Measurements from ENCODE around the gene SMPDL3B. TPM values are rescaled to one million over a fixed set of nuclear protein-coding genes. Genes with fewer than 3 reads are reported as not detected.

SMPDL3B gene
- total RNA-seq, 1 experiment from 2014 or later: not detected

DNA sequence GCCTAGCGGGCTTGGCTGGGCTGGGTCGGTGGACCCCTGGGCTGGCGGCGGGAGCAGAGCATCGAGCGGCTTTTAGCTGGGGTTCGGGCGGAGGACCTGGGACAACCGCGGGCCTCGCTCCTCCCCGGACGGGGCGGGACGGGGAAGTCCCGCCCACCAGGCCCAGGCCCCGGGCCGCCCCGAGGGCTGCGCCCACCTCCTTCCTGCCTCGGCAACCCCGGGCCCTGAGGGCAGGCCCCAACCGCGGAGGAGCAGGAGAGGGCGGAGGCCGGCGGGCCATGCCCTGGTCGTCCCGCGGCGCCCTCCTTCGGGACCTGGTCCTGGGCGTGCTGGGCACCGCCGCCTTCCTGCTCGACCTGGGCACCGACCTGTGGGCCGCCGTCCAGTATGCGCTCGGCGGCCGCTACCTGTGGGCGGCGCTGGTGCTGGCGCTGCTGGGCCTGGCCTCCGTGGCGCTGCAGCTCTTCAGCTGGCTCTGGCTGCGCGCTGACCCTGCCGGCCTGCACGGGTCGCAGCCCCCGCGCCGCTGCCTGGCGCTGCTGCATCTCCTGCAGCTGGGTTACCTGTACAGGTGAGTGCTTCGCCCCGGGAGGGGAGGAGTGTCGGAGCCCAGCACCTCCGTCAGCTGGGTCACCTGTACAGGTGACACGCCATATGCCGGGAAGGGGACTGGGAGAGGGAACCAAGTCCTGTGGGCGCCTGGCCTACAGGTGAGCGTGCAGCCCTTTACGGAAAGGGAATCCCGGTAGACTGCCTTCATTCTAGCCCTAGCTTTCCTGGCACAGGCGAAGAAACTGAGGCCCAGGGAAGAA lies 25.2 kb downstream of the SMPDL3B start, which contains the start of gene XKR8:
TSS of gene XKR8 (plus strand) at position 182 of the 812 bp plus-strand sequence. CDS start at position 279, 97 bp downstream.
- Histone ChIP-seq H4K20me1 (ENCODE audit: insufficient read depth, low read depth, low read length) (peaks cover 4% of the 10 kb centered on the region; the same call in 1 of the 2 replicates), H3K27ac (ENCODE audit: low read length) (peak within 1 kb of the TSS; percentile 61), H3K9me2 (replicated peaks; ENCODE audit: insufficient read depth, low read length) (no peaks in the 10 kb centered on the region), H3K9ac (ENCODE audit: low read length) (peak within 1 kb of the TSS; percentile 84), H3K9me3 (ENCODE audit: low read length) (no peaks in the 10 kb centered on the region), H3K36me3 (ENCODE audit: insufficient read depth, low read length) (no peaks in the 10 kb centered on the region), H3K4me2 (ENCODE audit: low read depth, low read length, poor library complexity, severe bottlenecking) (peak within 1 kb of the TSS; percentile 98), H3K79me2 (ENCODE audit: low read length) (peaks cover 11% of the 10 kb centered on the region), H2AFZ (ENCODE audit: low read length) (peak within 1 kb of the TSS; percentile 97), H3K4me3 (ENCODE audit: low read length) (peak within 1 kb of the TSS; percentile 98), H3K27me3 (ENCODE audit: low read length) (no peaks in the 10 kb centered on the region), H3K4me1 (ENCODE audit: low read length) (peaks cover 28% of the 10 kb centered on the region)
- peak; percentile 94 for DNase-seq

DNA sequence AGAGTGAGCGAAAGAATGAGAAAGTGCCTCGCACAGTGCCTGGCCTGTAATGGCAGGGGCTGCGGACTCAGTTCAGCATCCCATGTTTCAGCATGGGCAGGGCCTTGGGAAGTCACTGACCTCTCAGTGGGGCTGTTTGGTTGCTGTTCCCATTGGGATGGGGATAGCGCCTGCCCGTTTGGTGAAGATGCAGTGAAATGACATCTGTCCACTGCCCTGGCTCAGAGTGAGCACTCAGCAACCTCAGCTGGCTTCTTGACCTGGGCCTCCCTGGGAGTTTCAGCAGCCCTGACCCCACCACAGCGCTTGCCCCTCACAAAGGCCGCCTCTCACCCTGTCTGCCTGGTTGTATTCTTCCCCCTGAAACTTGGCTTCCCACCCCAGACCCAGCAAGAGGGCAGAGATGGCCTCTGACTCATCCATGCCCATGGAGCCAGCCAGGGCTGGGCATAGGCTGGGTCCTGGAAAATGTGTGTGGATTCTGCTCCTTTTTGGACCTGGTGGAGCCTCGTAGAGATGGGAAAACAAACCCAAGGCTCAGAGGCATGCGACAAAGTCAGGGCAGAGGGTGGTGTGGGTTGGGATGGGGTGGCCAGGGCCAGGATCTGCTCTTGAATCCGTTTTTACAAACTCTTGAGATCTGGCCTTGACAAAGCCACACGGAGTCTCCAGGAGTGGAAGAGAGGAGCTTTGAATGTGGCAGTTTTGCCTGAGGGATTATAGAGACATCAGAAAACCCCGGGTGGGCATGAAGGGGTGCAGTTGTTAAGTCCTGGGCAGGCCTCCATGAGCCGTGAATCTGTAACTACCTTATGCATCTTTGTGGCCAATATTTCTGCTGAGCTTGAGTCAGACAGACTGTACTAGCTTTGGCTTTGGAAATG lies 26.2 kb downstream of the SMPDL3B start:
- no peaks in the 10 kb centered on the region for H3K9me3 ChIP-seq (ENCODE audit: low read length)
- peak overlapping the region; percentile 84 for H3K9ac ChIP-seq (ENCODE audit: low read length)
- H3K27ac ChIP-seq (ENCODE audit: low read length): no peak overlapping the region
- H3K36me3 ChIP-seq (ENCODE audit: insufficient read depth, low read length): no peaks in the 10 kb centered on the region
- H3K4me1 ChIP-seq (ENCODE audit: low read length): peaks cover 28% of the 10 kb centered on the region
- peaks cover 4% of the 10 kb centered on the region; the same call in 1 of the 2 replicates for H4K20me1 ChIP-seq (ENCODE audit: insufficient read depth, low read depth, low read length)
- H3K4me2 ChIP-seq (ENCODE audit: low read depth, low read length, poor library complexity, severe bottlenecking): peak overlapping the region; percentile 98
- no peaks in the 10 kb centered on the region for H3K27me3 ChIP-seq (ENCODE audit: low read length)
- DNase-seq: no peak
- H3K4me3 ChIP-seq (ENCODE audit: low read length): peak overlapping the region; percentile 98
- H2AFZ ChIP-seq (ENCODE audit: low read length): no peak overlapping the region
- H3K9me2 ChIP-seq (replicated peaks; ENCODE audit: insufficient read depth, low read length): no peaks in the 10 kb centered on the region
- H3K79me2 ChIP-seq (ENCODE audit: low read length): peaks cover 11% of the 10 kb centered on the region

- Histone ChIP-seq H3K36me3 (ENCODE audit: insufficient read depth, low read length) (no peaks in the 10 kb centered on the region), H3K79me2 (ENCODE audit: low read length) (peaks cover 11% of the 10 kb centered on the region), H3K4me3 (ENCODE audit: low read length) (peak overlapping the region; percentile 98; the same call in 1 of the 2 replicates), H3K27me3 (ENCODE audit: low read length) (no peaks in the 10 kb centered on the region), H3K9ac (ENCODE audit: low read length) (peak overlapping the region; percentile 84), H2AFZ (ENCODE audit: low read length) (no peak overlapping the region), H3K27ac (ENCODE audit: low read length) (no peak overlapping the region), H3K9me3 (ENCODE audit: low read length) (no peaks in the 10 kb centered on the region), H3K4me1 (ENCODE audit: low read length) (peaks cover 28% of the 10 kb centered on the region), H3K4me2 (ENCODE audit: low read depth, low read length, poor library complexity, severe bottlenecking) (peak overlapping the region; percentile 98), H4K20me1 (ENCODE audit: insufficient read depth, low read depth, low read length) (peaks cover 4% of the 10 kb centered on the region; the same call in 1 of the 2 replicates), H3K9me2 (replicated peaks; ENCODE audit: insufficient read depth, low read length) (no peaks in the 10 kb centered on the region)
- DNase-seq: peak; percentile 56
Measured at GRCh38 chr1:27961646-27962221, 26.9 kb downstream of the SMPDL3B start.

DNA sequence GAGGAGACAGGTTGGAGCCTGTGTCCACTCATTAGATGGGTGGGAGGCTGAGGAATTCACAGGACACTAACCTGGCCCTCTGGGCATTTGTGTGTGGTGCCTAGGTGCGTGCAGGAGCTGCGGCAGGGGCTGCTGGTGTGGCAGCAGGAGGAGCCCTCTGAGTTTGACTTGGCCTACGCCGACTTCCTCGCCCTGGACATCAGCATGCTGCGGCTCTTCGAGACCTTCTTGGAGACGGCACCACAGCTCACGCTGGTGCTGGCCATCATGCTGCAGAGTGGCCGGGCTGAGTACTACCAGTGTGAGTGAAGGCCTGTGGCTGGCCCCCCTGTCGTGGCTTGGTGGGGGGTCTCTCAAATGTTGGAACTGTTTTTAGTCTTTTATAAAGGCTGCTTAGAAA lies 28.6 kb downstream of the SMPDL3B start:
- Histone ChIP-seq H3K27ac (ENCODE audit: low read length) (no peak overlapping the region), H3K4me1 (ENCODE audit: low read length) (peaks cover 28% of the 10 kb centered on the region), H3K9me3 (ENCODE audit: low read length) (no peaks in the 10 kb centered on the region), H4K20me1 (ENCODE audit: insufficient read depth, low read depth, low read length) (peaks cover 4% of the 10 kb centered on the region; the same call in 1 of the 2 replicates), H3K79me2 (ENCODE audit: low read length) (peaks cover 11% of the 10 kb centered on the region), H3K36me3 (ENCODE audit: insufficient read depth, low read length) (no peaks in the 10 kb centered on the region), H3K4me3 (ENCODE audit: low read length) (no peak overlapping the region), H3K27me3 (ENCODE audit: low read length) (no peaks in the 10 kb centered on the region), H2AFZ (ENCODE audit: low read length) (no peak overlapping the region), H3K9ac (ENCODE audit: low read length) (no peak overlapping the region), H3K9me2 (replicated peaks; ENCODE audit: insufficient read depth, low read length) (no peaks in the 10 kb centered on the region), H3K4me2 (ENCODE audit: low read depth, low read length, poor library complexity, severe bottlenecking) (no peak overlapping the region)
- no peak for DNase-seq

DNA sequence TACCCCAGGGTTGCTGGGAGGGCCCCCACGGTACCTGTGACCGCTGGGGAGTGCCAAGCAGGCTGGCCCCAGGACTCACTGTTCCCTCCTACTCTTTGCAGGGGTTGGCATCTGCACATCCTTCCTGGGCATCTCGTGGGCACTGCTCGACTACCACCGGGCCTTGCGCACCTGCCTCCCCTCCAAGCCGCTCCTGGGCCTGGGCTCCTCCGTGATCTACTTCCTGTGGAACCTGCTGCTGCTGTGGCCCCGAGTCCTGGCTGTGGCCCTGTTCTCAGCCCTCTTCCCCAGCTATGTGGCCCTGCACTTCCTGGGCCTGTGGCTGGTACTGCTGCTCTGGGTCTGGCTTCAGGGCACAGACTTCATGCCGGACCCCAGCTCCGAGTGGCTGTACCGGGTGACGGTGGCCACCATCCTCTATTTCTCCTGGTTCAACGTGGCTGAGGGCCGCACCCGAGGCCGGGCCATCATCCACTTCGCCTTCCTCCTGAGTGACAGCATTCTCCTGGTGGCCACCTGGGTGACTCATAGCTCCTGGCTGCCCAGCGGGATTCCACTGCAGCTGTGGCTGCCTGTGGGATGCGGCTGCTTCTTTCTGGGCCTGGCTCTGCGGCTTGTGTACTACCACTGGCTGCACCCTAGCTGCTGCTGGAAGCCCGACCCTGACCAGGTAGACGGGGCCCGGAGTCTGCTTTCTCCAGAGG lies 31.8 kb downstream of the SMPDL3B start:
- no peaks in the 10 kb centered on the region for H3K9me2 ChIP-seq (replicated peaks; ENCODE audit: insufficient read depth, low read length)
- H3K27me3 ChIP-seq (ENCODE audit: low read length): no peaks in the 10 kb centered on the region
- no peak overlapping the region for H3K4me3 ChIP-seq (ENCODE audit: low read length)
- H3K4me2 ChIP-seq (ENCODE audit: low read depth, low read length, poor library complexity, severe bottlenecking): no peak overlapping the region
- no peaks in the 10 kb centered on the region for H3K9me3 ChIP-seq (ENCODE audit: low read length)
- H3K79me2 ChIP-seq (ENCODE audit: low read length): no peaks in the 10 kb centered on the region
- H3K27ac ChIP-seq (ENCODE audit: low read length): no peak overlapping the region
- no peak for DNase-seq
- H4K20me1 ChIP-seq (ENCODE audit: insufficient read depth, low read depth, low read length): no peaks in the 10 kb centered on the region
- no peaks in the 10 kb centered on the region for H3K36me3 ChIP-seq (ENCODE audit: insufficient read depth, low read length)
- no peak overlapping the region for H2AFZ ChIP-seq (ENCODE audit: low read length)
- H3K9ac ChIP-seq (ENCODE audit: low read length): no peak overlapping the region
- H3K4me1 ChIP-seq (ENCODE audit: low read length): peaks cover 6% of the 10 kb centered on the region

DNA sequence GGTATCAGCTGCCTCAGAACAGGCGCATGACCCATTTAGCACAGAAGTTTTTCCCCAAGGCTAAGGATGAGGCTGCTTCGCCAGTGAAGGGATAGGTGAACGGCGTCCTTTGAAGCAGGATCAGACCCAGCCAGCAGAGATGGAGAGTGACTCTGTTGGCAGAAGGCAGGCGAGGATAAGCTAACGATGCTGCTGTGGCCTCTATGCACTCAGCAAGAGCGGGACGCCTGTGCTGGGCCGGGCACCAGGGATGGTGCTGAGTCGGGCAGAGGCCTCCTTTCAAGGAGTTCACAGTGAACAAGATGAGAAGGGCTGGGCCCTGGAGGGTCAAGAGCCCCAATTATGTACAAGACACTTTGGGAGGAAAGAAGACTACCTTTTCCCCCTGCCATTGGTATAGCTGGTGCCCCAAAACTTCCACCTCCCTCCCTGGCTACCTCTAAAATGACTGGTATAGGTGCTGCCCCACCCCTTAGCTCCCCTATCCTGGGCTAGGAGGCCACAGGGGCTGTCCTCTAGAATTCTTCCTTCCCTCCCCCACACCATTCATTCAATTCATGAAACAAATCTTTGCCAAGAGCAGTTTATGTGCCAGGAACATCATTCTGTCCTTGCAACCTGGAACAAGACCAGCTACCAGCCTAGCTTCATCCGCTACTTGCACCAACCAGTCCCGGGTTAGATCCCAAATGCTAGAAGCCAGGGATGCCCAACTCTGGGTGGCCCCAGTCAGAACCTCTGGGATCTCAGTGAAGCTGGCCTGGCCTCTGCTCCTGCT lies 32.5 kb downstream of the SMPDL3B start:
- H3K27ac ChIP-seq (ENCODE audit: low read length): no peak overlapping the region
- H3K36me3 ChIP-seq (ENCODE audit: insufficient read depth, low read length): no peaks in the 10 kb centered on the region
- no peaks in the 10 kb centered on the region for H3K9me2 ChIP-seq (replicated peaks; ENCODE audit: insufficient read depth, low read length)
- no peaks in the 10 kb centered on the region for H3K9me3 ChIP-seq (ENCODE audit: low read length)
- H3K4me3 ChIP-seq (ENCODE audit: low read length): no peak overlapping the region
- H3K27me3 ChIP-seq (ENCODE audit: low read length): no peaks in the 10 kb centered on the region
- no peak overlapping the region for H3K4me2 ChIP-seq (ENCODE audit: low read depth, low read length, poor library complexity, severe bottlenecking)
- no peaks in the 10 kb centered on the region for H3K4me1 ChIP-seq (ENCODE audit: low read length)
- H3K9ac ChIP-seq (ENCODE audit: low read length): no peak overlapping the region
- H2AFZ ChIP-seq (ENCODE audit: low read length): no peak overlapping the region
- no peaks in the 10 kb centered on the region for H4K20me1 ChIP-seq (ENCODE audit: insufficient read depth, low read depth, low read length)
- no peak for DNase-seq
- no peaks in the 10 kb centered on the region for H3K79me2 ChIP-seq (ENCODE audit: low read length)

DNA sequence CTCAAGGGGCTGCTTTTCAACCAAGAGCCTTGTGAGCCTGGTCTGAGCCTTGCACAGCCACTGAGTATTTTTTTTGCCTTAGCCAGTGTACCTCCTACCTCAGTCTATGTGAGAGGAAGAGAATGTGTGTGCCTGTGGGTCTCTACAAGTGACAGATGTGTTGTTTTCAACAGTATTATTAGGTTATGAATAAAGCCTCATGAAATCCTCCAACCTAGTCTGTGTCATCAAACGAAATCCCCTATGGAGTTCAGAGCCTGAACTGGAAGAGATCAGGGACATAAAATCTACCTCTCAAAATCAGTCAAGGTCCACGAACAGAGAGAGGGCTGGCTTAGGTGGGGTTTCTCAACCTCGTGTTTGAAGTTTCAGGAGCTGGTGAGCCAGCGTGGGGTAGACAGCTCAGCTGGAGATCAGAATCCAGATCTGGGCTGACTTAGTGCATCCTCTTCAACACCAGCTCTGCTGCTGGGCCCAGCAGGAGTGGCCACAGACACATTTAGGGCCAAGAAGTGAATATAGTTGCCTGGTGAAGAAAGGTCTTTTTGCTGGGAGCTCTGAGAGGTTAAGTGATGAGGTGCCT lies 33.2 kb downstream of the SMPDL3B start:
- H2AFZ ChIP-seq (ENCODE audit: low read length): no peak overlapping the region
- no peaks in the 10 kb centered on the region for H3K9me2 ChIP-seq (replicated peaks; ENCODE audit: insufficient read depth, low read length)
- no peak overlapping the region for H3K9ac ChIP-seq (ENCODE audit: low read length)
- no peaks in the 10 kb centered on the region for H3K4me1 ChIP-seq (ENCODE audit: low read length)
- H3K4me2 ChIP-seq (ENCODE audit: low read depth, low read length, poor library complexity, severe bottlenecking): no peak overlapping the region
- no peaks in the 10 kb centered on the region for H3K27me3 ChIP-seq (ENCODE audit: low read length)
- no peaks in the 10 kb centered on the region for H4K20me1 ChIP-seq (ENCODE audit: insufficient read depth, low read depth, low read length)
- H3K36me3 ChIP-seq (ENCODE audit: insufficient read depth, low read length): no peaks in the 10 kb centered on the region
- H3K79me2 ChIP-seq (ENCODE audit: low read length): no peaks in the 10 kb centered on the region
- H3K27ac ChIP-seq (ENCODE audit: low read length): no peak overlapping the region
- no peak for DNase-seq
- no peaks in the 10 kb centered on the region for H3K9me3 ChIP-seq (ENCODE audit: low read length)
- H3K4me3 ChIP-seq (ENCODE audit: low read length): no peak overlapping the region
